C4-2B (cell line): ENCODE measurements around the gene GTF2IRD1.
"Not testable (repeated sequence)": the region's sequence is repeated elsewhere in the genome, so short reads cannot be mapped to it uniquely, and the experiment has no call there.

ENCODE experiments used
- CTCF ChIP-seq: fragments of 450-650 bp; conservative IDR thresholded peaks from 2 replicates; pipeline ENCODE4 v1.5.1; 2017; ENCODE audit warnings: mild to moderate bottlenecking
- ZFX ChIP-seq: fragments of 450-650 bp; IDR thresholded peaks from 2 replicates; pipeline ENCODE4 v1.6.1; 2017

DNA sequence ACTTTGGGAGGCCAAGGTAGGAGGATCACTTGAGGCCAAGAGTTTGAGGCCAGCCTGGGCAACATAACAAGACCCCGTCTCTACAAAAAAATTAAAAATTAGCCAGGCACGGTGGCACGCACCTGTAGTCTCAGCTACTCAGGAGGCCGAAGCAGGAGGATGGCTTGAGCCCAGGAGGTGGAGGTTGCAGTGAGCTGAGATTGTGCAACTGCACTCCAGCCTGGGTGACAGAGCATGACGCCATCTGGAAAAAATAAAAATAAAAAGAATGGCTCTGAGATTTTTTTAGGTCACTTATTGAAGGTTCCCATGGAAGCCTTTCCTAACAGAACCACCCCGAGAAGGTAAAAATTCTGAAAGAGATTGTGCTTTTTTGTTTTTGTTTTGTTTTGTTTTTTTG lies 109.9 kb downstream of the GTF2IRD1 start:
- TF ChIP-seq CTCF, ZFX: not testable (repeated sequence)
